GM19372 (cell line): ENCODE data around the gene TBPL1.
"Not testable (repeated sequence)": the region's sequence is repeated elsewhere in the genome, so short reads cannot be mapped to it uniquely, and the experiment has no call there.

ENCODE experiments used
- ATAC-seq: cut with Tn5 transposase; IDR thresholded peaks from one replicate; pipeline ENCODE4 v1.9.1; 2021; ENCODE audit warnings: mild to moderate bottlenecking, low read depth, moderate library complexity; ENCODE audit not compliant: unreplicated experiment

TBPL1 gene

DNA sequence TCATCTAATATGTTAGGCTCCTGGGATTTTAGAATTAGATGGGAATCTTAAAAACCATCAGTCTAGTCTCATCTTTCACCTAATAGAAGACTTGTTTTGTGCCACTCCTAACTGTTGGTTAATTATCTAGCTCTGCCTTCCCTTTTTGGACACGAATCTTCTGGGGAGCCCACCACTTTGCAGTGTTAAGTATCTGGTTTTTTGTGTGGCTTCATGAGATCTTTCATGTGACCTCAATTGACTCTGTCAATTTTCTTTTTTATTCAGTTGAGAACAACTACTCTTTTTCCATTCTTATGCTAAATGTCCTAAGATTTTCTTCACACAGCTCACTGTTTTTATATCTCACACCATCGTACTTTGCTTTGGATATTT lies 16.9 kb downstream of the TBPL1 start:
- ATAC-seq = no peak

DNA sequence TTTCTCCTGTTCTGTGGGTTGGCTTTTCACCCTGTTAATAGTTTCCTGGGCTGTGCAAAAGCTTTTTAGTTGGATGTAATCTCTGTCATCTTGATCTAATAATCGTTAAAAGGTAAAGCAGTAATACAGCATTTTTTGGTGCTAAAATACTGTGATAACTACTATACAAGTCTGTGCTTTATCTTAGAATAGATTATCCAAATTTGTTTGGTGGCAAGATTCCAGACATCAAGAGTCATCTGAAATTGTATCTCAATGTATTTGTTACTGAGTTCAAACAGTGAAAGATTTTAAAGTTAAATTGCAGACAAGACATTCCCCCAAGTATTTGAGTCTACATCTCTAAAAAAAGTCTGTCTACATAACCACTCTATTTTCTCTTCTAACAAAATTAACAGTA lies 18.8 kb downstream of the TBPL1 start:
- ATAC-seq = no peak

DNA sequence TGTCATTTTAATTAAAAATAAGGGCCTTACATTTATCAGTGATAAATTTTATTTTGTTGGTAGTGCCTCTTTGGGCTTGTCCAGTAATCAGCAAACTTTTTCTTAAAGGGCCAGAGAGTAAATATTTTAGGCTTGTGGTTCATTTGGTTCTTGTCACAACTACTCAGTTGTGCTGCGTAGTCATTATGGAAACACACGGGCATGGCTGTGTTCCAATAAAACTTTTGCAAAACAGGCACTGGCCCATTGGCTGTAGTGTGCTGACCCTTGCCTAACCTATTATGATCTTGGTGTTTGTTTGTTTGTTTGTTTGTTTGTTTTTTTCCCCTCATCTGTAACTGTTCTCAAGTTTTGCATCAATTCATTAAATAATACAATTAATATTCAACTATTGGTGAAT lies 19.4 kb downstream of the TBPL1 start:
- ATAC-seq = no peak

- peak; percentile 54 for ATAC-seq
Observed at GRCh38 chr6:133973109-133973971, 20.3 kb downstream of the TBPL1 start.

DNA sequence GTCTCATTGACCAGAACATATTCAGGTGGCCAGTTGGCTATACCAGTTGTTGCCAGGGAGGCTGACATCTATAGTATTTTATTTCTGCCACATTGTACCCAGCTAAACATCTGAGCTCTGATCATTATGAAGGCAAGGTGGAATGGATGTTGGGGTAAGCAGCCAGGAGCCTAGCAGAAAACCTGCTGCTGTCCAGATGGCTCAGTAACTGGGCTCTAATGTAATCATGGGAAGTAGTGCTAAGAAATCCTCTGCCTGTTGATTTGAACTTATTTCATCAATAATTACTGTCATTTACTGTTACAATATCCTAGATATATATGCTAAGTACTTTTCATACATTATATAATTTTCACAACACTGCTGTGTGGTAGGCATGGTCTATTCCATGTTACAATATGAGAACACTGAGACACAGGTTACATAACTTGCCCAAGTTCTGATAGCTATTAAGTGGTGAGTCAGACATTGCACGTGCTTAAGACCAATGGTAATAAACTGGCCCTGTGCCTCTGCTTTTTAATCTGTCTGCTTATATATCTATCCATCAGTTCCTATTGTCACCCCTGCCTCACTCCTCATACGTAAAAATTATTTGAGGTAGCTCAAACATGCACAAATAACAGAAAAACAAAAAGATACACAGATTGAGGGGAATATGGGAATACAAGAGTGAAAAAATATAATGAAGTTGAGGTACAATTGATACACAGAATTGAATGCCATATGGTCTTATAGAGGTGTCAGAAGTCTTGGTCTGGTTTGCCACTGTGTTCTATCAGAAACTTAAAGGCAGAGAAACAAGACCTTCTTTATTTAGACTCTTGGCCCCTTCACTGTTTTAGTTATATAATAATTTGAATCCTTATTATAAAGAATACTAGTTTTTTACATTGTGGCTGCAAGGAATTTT lies 25.2 kb downstream of the TBPL1 start:
- ATAC-seq = no peak

GRCh38 chr6:133978896-133979240 lies 25.8 kb downstream of the TBPL1 start:
- no peak for ATAC-seq

DNA sequence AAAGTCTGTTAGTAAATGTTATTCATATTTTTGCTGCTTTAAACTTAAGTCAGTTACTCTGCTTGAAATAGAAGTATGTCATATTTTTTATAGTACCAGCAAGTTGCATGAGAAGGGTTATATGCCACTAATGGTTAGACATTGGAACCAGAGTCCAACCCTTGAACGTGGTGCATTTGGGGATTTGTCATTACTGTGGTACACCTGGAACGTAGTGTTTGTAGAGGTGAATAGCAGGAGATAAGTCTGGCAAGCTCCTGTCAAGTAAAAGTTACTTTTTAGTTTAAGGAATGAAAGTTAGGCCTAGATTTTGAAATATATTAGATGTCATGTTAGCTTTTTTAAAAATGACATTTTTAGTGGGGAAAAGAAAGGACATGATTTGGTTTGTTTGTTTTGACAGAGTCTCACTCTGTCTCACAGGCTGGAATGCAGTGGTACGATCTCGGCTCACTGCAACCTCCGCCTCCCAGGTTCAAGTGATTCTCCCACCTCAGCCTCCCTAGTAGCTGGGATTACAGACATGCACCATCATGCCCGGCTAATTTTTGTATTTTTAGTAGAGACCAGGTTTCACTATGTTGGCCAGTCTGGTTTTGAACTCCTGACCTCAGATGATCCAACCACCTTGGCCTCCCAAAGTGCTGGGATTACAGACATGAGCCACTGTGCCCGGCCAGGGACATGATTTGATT lies 26.4 kb downstream of the TBPL1 start:
- ATAC-seq = not testable (repeated sequence)

DNA sequence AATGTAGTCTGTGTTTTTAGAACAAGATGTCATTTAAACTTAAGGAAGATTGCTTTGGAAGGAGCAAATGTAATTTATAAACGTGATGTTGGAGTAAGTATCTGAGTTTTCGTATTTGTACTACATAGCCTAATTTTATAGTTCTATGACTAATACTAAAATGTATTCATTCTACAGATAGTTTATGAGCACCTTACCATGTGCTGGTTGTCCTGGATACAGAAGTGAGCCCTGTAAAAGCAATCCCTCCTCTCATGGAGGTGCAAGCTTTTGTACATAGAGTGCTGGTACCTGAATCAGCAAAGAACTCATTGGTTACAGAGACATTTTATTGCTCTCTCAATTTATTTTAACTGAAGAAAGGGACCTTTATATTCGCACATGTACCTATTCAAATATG lies 27.1 kb downstream of the TBPL1 start:
- ATAC-seq = no peak

DNA sequence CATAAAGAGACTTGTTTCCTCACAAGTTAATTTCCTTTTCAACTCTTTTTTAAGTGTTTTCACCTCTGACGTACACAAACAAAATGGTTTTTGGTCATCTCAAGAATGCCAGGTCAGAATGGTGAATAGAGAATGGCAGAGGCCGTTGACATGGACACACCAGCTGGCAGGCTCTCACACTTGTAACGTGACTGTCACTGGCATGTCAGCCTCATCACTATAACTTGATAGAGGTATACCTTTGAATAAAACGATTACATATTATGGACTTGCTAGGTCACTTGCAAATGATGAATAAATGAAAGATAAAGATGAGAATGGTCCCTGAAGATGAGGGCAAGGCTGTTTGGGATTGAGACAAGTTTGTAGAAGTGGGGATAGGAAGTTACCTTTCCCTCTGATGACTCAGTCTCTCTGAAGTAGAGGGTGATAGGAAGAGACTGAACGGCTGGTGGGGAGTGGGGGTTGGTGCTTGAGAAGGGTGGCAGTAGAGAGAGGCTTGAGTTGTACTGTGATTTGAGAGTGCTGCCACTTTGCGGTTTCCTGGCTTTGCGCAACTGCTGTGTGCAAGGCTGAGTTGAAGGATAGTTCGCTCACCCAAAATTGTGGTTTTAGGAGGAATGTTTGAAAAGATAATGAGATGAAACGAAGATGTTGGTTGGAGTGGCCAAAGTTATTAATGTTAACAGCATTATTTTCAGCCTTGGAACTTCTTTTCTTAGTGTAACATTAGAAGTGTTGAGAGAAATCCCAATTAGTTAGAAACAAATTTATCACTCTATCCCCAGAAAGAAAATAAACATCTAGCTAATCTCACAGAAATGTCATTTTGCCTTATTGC lies 30.3 kb downstream of the TBPL1 start:
- no peak for ATAC-seq

- no peak for ATAC-seq
Observed at GRCh38 chr6:133985970-133986369, 32.9 kb downstream of the TBPL1 start.

DNA sequence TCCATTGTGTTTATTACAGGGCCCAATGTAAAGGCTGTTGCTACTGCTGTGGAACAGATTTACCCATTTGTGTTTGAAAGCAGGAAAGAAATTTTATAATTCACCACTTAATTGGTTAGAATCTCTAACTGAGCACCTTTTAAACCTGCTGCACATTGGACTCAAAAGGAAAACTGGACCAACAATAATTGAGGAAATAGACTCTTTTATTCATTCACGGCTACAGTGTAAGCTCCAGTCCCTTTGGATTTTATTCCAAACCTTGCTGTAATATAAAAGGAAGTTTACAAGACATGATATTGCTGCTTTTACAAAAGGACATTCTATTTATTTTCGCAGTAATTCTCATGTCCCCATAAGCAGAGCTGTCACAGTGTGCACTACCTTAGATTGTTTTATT lies 33.9 kb downstream of the TBPL1 start:
- no peak for ATAC-seq

- no peak for ATAC-seq
Observed at GRCh38 chr6:133989525-133989924, 36.5 kb downstream of the TBPL1 start.

DNA sequence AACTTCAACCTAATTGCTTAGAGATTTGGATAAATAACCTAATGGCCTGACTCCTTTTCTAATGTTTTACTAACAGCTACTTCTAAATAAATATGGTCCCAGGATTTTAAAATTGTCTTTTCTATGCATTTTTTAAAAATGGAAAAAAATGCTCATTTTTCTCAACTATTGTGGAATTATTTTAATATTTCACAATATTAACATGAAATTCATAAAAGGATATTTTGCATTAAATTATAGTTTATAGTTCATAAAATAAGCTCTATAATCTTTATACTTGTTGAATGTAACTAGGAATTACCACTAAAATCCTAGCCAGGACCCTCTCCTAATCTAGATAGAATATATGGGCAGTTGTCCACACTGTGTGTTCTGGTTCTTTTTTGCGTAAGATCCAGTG lies 37.3 kb downstream of the TBPL1 start:
- ATAC-seq = no peak

DNA sequence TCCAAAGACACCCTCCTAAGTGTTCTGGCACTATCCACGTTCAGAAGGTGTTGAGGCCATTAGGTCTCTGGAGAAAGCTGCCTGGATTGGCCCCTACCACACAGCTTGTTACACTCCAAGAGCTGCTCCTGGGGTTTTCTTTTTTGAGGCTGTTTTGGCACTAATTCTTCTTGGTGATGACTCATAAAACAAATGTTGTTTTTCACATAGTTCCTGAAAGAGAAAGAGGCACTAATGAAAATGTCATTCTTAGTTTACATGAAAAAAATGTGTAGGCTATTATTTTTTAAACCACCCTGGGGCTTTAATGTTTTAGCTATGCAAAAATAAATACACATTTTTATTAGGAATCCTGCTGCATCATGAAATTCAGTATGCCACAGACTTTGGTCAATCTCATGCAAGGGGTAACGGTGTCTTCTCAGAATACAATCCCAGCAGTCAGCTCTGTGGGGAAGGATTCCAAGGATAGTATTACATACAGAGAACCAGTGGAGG lies 38.1 kb downstream of the TBPL1 start:
- no peak for ATAC-seq

GRCh38 chr6:133992992-133993680 lies 40.1 kb downstream of the TBPL1 start:
- no peak for ATAC-seq

- ATAC-seq = no peak
Observed at GRCh38 chr6:133995296-133995695, 42.3 kb downstream of the TBPL1 start.

GRCh38 chr6:133995758-133996157 lies 42.7 kb downstream of the TBPL1 start:
- ATAC-seq = no peak

GRCh38 chr6:133997267-133997666 lies 44.2 kb downstream of the TBPL1 start:
- ATAC-seq = no peak

DNA sequence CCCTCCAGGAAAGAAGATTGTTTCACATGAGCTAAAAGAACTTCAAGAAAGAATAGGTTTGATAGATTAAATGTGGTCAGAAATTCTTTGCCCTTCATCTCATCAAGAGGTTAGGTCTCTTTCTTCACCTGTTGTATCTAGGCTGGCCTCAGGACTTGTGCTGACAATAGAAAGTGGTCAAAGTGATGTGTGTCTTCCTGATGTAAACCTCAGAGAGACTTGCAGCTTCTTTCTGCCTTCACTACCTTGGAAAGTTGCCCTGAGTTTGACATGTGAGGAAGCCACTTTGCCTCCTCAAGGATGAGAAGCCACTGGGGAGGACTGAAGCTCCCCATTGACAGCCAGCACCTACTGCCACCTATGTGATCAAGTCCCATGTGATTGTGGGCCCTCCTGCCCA lies 46.3 kb downstream of the TBPL1 start:
- no peak for ATAC-seq
